Activated CD8-positive, alpha-beta memory T cell treated with anti-CD3 and anti-CD28 coated beads, Interleukin-2, amount 10 ng/mL, durations not matched to agents 7 days and 5 days (primary cell): ENCODE results near the gene SCIN. TPM values are rescaled to one million over a fixed set of nuclear protein-coding genes. Genes with fewer than 3 reads are reported as not detected.
A peak's percentile ranks its signal among the peaks of the same experiment; 100 is the strongest.
"Not testable (repeated sequence)": the region's sequence is repeated elsewhere in the genome, so short reads cannot be mapped to it uniquely, and the experiment has no call there.

Source experiments
- ATAC-seq: fragments of 150-1000 bp; cut with Tn5 transposase; one replicate; pipeline ENCODE4 v1.10.0; 2021; ENCODE audit warnings: moderate library complexity
- CTCF ChIA-PET: fragments of 350-600 bp; sonication (Branson Sonifier 250); formaldehyde crosslinking; loops from one replicate; lab custom pipeline; 2021; ENCODE audit warnings: antibody characterized with exemption; lab: Charles Lee
- DNase-seq: peaks from one replicate; pipeline ENCODE4 v3.0.0-alpha.2; 2020
- H3K27ac Mint-ChIP-seq: one replicate; pipeline ENCODE4 v1.8.0; 2021; ENCODE audit warnings: mild to moderate bottlenecking, mixed read lengths
- H3K27me3 Mint-ChIP-seq: one replicate; pipeline ENCODE4 v1.8.0; 2021; ENCODE audit warnings: mixed read lengths
- H3K36me3 Mint-ChIP-seq: one replicate; pipeline ENCODE4 v1.8.0; 2021; ENCODE audit warnings: mild to moderate bottlenecking, mixed read lengths
- H3K4me1 Mint-ChIP-seq: one replicate; pipeline ENCODE4 v1.8.0; 2021; ENCODE audit warnings: mixed read lengths
- H3K4me3 Mint-ChIP-seq: one replicate; pipeline ENCODE4 v1.8.0; 2021; ENCODE audit warnings: mild to moderate bottlenecking, moderate library complexity, mixed read lengths
- H3K9me3 Mint-ChIP-seq: one replicate; pipeline ENCODE4 v1.8.0; 2022; ENCODE audit warnings: low read depth, mixed read lengths
- total RNA-seq, 2 experiments: library from RNA; stranded (reverse); gene quantifications; one replicate each; pipeline ENCODE4 v1.2.3, GENCODE V29; 2021

SCIN gene
- total RNA-seq, 2 experiments from 2014 or later = 1.0 to 1.4 TPM

GRCh38 chr7:12553416-12553815 is 17.1 kb upstream of the SCIN start:
- Mint-ChIP-seq H3K27me3 (peaks cover 3% of the 10 kb centered on the region), H3K27ac (no peak overlapping the region), H3K4me3 (no peak overlapping the region), H3K4me1 (no peaks in the 10 kb centered on the region), H3K9me3 (peaks cover 3% of the 10 kb centered on the region), H3K36me3 (peaks cover 2% of the 10 kb centered on the region)
- ATAC-seq = no peak
- no peak for DNase-seq
- CTCF ChIA-PET = no interaction called here

GRCh38 chr7:12554351-12554750 is 16.2 kb upstream of the SCIN start:
- no peak for DNase-seq
- Mint-ChIP-seq H3K9me3 (peaks cover 3% of the 10 kb centered on the region), H3K36me3 (peaks cover 2% of the 10 kb centered on the region), H3K27me3 (peaks cover 3% of the 10 kb centered on the region), H3K4me3 (no peak overlapping the region), H3K27ac (no peak overlapping the region), H3K4me1 (no peaks in the 10 kb centered on the region)
- CTCF ChIA-PET = no interaction called here
- ATAC-seq = no peak

GRCh38 chr7:12554872-12555271 is 15.6 kb upstream of the SCIN start:
- peaks cover 3% of the 10 kb centered on the region for H3K27me3 Mint-ChIP-seq
- H3K27ac Mint-ChIP-seq = no peak overlapping the region
- ATAC-seq (no peak), DNase-seq (no peak)
- no peak overlapping the region for H3K4me3 Mint-ChIP-seq
- peaks cover 2% of the 10 kb centered on the region for H3K36me3 Mint-ChIP-seq
- peaks cover 3% of the 10 kb centered on the region for H3K9me3 Mint-ChIP-seq
- no peaks in the 10 kb centered on the region for H3K4me1 Mint-ChIP-seq
- CTCF ChIA-PET = no interaction called here

GRCh38 chr7:12555695-12556094 is 14.8 kb upstream of the SCIN start:
- H3K27ac Mint-ChIP-seq, H3K9me3 Mint-ChIP-seq, CTCF ChIA-PET, H3K27me3 Mint-ChIP-seq, H3K4me3 Mint-ChIP-seq, DNase-seq, ATAC-seq, H3K4me1 Mint-ChIP-seq, H3K36me3 Mint-ChIP-seq: not testable (repeated sequence)

GRCh38 chr7:12556139-12556792 is 14.3 kb upstream of the SCIN start:
- H3K36me3 Mint-ChIP-seq, H3K4me1 Mint-ChIP-seq, H3K27me3 Mint-ChIP-seq, H3K9me3 Mint-ChIP-seq, CTCF ChIA-PET, DNase-seq: not testable (repeated sequence)
- peak overlapping the region; percentile 36 for H3K27ac Mint-ChIP-seq
- ATAC-seq = peak; percentile 33
- H3K4me3 Mint-ChIP-seq = peak overlapping the region; percentile 31

GRCh38 chr7:12557282-12557681 is 13.2 kb upstream of the SCIN start:
- DNase-seq = no peak
- peaks cover 3% of the 10 kb centered on the region for H3K9me3 Mint-ChIP-seq
- H3K27me3 Mint-ChIP-seq = peaks cover 3% of the 10 kb centered on the region
- no peak overlapping the region for H3K4me3 Mint-ChIP-seq
- H3K4me1 Mint-ChIP-seq = no peaks in the 10 kb centered on the region
- ATAC-seq = no peak
- no peak overlapping the region for H3K27ac Mint-ChIP-seq
- CTCF ChIA-PET = no interaction called here
- peaks cover 2% of the 10 kb centered on the region for H3K36me3 Mint-ChIP-seq

GRCh38 chr7:12564996-12565764 is 5.3 kb upstream of the SCIN start:
- Mint-ChIP-seq H3K4me1 (peaks cover 27% of the 10 kb centered on the region), H3K4me3 (no peak overlapping the region), H3K27ac (no peak overlapping the region), H3K9me3 (no peaks in the 10 kb centered on the region), H3K36me3 (peaks cover 1% of the 10 kb centered on the region), H3K27me3 (peaks cover 17% of the 10 kb centered on the region)
- CTCF ChIA-PET = no interaction called here
- ATAC-seq (no peak), DNase-seq (no peak)

GRCh38 chr7:12565873-12566272 is 4.6 kb upstream of the SCIN start:
- DNase-seq (no peak), ATAC-seq (no peak)
- Mint-ChIP-seq H3K36me3 (peaks cover 1% of the 10 kb centered on the region), H3K4me3 (no peak overlapping the region), H3K27me3 (peaks cover 24% of the 10 kb centered on the region), H3K4me1 (peaks cover 31% of the 10 kb centered on the region), H3K27ac (no peak overlapping the region), H3K9me3 (no peaks in the 10 kb centered on the region)
- CTCF ChIA-PET = no interaction called here

- peak; percentile 28 for ATAC-seq
- H3K27me3 Mint-ChIP-seq = peaks cover 34% of the 10 kb centered on the region
- DNase-seq = no peak
- H3K36me3 Mint-ChIP-seq = peaks cover 1% of the 10 kb centered on the region
- H3K9me3 Mint-ChIP-seq = no peaks in the 10 kb centered on the region
- H3K4me1 Mint-ChIP-seq = peaks cover 35% of the 10 kb centered on the region
- H3K27ac Mint-ChIP-seq = no peak overlapping the region
- no peak overlapping the region for H3K4me3 Mint-ChIP-seq
- CTCF ChIA-PET = interaction anchor here (1.8 kb wide), 1 partner anchor 42 kb away, joined by 4 read pairs; no protein-coding TSS in a partner anchor
These were observed 3.5 kb upstream of the SCIN start for GRCh38 chr7:12567015-12567414.

GRCh38 chr7:12569673-12570072 is 847 bp upstream of the SCIN start:
- CTCF ChIA-PET = interaction anchor here (0.8 to 1.2 kb wide), 2 partner anchors 31 to 45 kb away, joined by 3 read pairs; no protein-coding TSS in a partner anchor
- H3K27me3 Mint-ChIP-seq = peaks cover 50% of the 10 kb centered on the region
- peak overlapping the region; percentile 71 for H3K4me3 Mint-ChIP-seq
- H3K4me1 Mint-ChIP-seq = peaks cover 35% of the 10 kb centered on the region
- ATAC-seq (no peak), DNase-seq (no peak)
- H3K27ac Mint-ChIP-seq = no peak overlapping the region
- no peaks in the 10 kb centered on the region for H3K9me3 Mint-ChIP-seq
- H3K36me3 Mint-ChIP-seq = peaks cover 1% of the 10 kb centered on the region

- CTCF ChIA-PET = interaction anchor here (1.2 kb wide), 1 partner anchor 45 kb away, joined by 3 read pairs; no protein-coding TSS in a partner anchor
- Mint-ChIP-seq H3K27me3 (peaks cover 50% of the 10 kb centered on the region), H3K36me3 (peaks cover 1% of the 10 kb centered on the region), H3K9me3 (no peaks in the 10 kb centered on the region), H3K4me3 (peak overlapping the region; percentile 71), H3K27ac (no peak overlapping the region), H3K4me1 (peaks cover 35% of the 10 kb centered on the region)
- peak; percentile 14 for ATAC-seq
- no peak for DNase-seq
These were observed 369 bp upstream of the SCIN start for GRCh38 chr7:12570168-12570533.

GRCh38 chr7:12571691-12572090 is 1.2 kb downstream of the SCIN start:
- ATAC-seq (no peak), DNase-seq (no peak)
- no peak overlapping the region for H3K4me3 Mint-ChIP-seq
- CTCF ChIA-PET = no interaction called here
- peaks cover 29% of the 10 kb centered on the region for H3K4me1 Mint-ChIP-seq
- peaks cover 53% of the 10 kb centered on the region for H3K27me3 Mint-ChIP-seq
- H3K36me3 Mint-ChIP-seq = peaks cover 1% of the 10 kb centered on the region
- no peaks in the 10 kb centered on the region for H3K9me3 Mint-ChIP-seq
- no peak overlapping the region for H3K27ac Mint-ChIP-seq

GRCh38 chr7:12572941-12573575 is 2.5 kb downstream of the SCIN start:
- Mint-ChIP-seq H3K27ac (no peak overlapping the region), H3K9me3 (no peaks in the 10 kb centered on the region), H3K4me3 (no peak overlapping the region), H3K4me1 (peaks cover 18% of the 10 kb centered on the region), H3K36me3 (peaks cover 1% of the 10 kb centered on the region), H3K27me3 (peaks cover 62% of the 10 kb centered on the region)
- ATAC-seq = no peak
- no peak for DNase-seq
- CTCF ChIA-PET = no interaction called here
